Thyroid gland (tissue), 4 donors: Measurements from ENCODE around the gene INF2.

Experiments used
- POLR2A ChIP-seq, 2 donors: fragments of 450-650 bp; IDR thresholded peaks; one replicate each; pipeline ENCODE4 v1.6.1; 2017; ENCODE audit warnings: antibody characterized with exemption in 2 of 2, mild to moderate bottlenecking in 2 of 2, moderate library complexity in 1 of 2
- TF ChIP-seq, protein P1 (sequence below), 6 experiments: fragments of 200-600 bp in 3 of 6; fragments of 450-650 bp in 3 of 6; sonication (generic) in 3 of 6; IDR thresholded peaks; one replicate each; pipeline ENCODE4 v1.5.1; 2016 to 2019; ENCODE audit warnings: antibody characterized with exemption in 6 of 6, mild to moderate bottlenecking in 2 of 6, inconsistent platforms in 1 of 6, moderate library complexity in 1 of 6

DNA sequence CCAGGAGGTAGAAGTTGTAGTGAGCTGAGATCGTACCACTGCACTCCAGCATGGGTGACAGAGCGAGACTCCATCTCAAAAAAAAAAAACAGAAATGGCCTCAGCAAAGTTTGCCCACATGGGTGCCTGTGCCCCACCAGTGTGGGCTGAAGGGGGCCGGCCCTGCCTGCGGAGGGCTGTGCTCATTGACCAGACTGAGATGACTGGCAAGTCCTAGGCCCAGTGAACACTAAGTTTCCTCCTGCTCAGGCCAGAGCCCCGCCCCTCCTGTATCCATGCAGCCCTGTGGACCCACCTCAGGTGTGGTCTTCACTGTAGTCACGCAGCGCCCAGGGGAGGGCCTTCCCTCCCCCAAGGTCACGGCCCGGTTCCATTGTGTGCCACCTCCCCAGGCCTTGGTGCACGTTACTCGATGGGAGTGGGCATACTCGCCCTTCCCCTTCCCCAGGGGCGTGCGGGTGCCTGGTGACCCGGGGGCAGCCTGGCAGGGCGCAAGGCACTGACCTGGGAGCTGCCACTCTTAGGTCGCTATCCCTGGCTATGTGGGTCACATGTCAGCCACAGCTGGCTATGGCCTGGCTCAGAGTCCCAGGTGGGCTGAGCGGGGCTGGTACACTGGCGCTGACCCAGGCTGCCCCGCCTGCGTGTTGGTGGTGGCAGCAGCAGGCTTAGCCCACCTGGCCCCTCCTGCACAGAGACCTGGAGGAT lies 16.1 kb downstream of the INF2 start:
- TF ChIP-seq, protein P1, sequence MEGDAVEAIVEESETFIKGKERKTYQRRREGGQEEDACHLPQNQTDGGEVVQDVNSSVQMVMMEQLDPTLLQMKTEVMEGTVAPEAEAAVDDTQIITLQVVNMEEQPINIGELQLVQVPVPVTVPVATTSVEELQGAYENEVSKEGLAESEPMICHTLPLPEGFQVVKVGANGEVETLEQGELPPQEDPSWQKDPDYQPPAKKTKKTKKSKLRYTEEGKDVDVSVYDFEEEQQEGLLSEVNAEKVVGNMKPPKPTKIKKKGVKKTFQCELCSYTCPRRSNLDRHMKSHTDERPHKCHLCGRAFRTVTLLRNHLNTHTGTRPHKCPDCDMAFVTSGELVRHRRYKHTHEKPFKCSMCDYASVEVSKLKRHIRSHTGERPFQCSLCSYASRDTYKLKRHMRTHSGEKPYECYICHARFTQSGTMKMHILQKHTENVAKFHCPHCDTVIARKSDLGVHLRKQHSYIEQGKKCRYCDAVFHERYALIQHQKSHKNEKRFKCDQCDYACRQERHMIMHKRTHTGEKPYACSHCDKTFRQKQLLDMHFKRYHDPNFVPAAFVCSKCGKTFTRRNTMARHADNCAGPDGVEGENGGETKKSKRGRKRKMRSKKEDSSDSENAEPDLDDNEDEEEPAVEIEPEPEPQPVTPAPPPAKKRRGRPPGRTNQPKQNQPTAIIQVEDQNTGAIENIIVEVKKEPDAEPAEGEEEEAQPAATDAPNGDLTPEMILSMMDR (IDR thresholded peaks at IDR 0.05): no peak
- no peak for TF ChIP-seq POLR2A (IDR thresholded peaks at IDR 0.05)
